Middle frontal gyrus (tissue), 1 donor: ENCODE data around the gene ANO2.

ENCODE experiments used
- DNase-seq: peaks from one replicate; pipeline ENCODE4 v3.0.0-alpha.2; 2015; ENCODE audit warnings: low spot score; ENCODE audit errors: extremely low spot score

Gene ANO2

GRCh38 chr12:5964913-5965900 lies 20.1 kb upstream of the ANO2 start:
- no peak for DNase-seq

- DNase-seq: no peak
These were observed 18.5 kb upstream of the ANO2 start for GRCh38 chr12:5963515-5963914.

- DNase-seq: no peak
These were observed 15.7 kb upstream of the ANO2 start for GRCh38 chr12:5960783-5961182.

- no peak for DNase-seq
These were observed 11.9 kb upstream of the ANO2 start for GRCh38 chr12:5956987-5957386.

- DNase-seq: no peak
These were observed 9.6 kb upstream of the ANO2 start for GRCh38 chr12:5954661-5955060.

- no peak for DNase-seq
These were observed 9.0 kb upstream of the ANO2 start for GRCh38 chr12:5953835-5954586.

GRCh38 chr12:5952031-5952430 lies 7.0 kb upstream of the ANO2 start:
- no peak for DNase-seq

- no peak for DNase-seq
These were observed 3.6 kb upstream of the ANO2 start for GRCh38 chr12:5948696-5949095.

GRCh38 chr12:5947006-5947405 lies 1.9 kb upstream of the ANO2 start:
- DNase-seq: no peak

- no peak for DNase-seq
These were observed 1.3 kb upstream of the ANO2 start for GRCh38 chr12:5946388-5946787.

GRCh38 chr12:5944688-5945070 lies 380 bp downstream of the ANO2 start:
- DNase-seq: no peak

GRCh38 chr12:5944053-5944452 lies 1.0 kb downstream of the ANO2 start:
- DNase-seq: no peak

GRCh38 chr12:5941907-5942306 lies 3.2 kb downstream of the ANO2 start:
- DNase-seq: no peak

- DNase-seq: no peak
These were observed 17.1 kb downstream of the ANO2 start for GRCh38 chr12:5927732-5928516.

- DNase-seq: no peak
These were observed 19.4 kb downstream of the ANO2 start for GRCh38 chr12:5925646-5926045.

- no peak for DNase-seq
These were observed 20.7 kb downstream of the ANO2 start for GRCh38 chr12:5924342-5924741.

- no peak for DNase-seq
These were observed 21.3 kb downstream of the ANO2 start for GRCh38 chr12:5923751-5924150.

GRCh38 chr12:5923043-5923605 lies 21.9 kb downstream of the ANO2 start:
- DNase-seq: no peak

GRCh38 chr12:5921966-5922899 lies 22.8 kb downstream of the ANO2 start:
- DNase-seq: no peak
